KBM-7 (cell line): ENCODE data around the gene RRAGD.
A peak's percentile ranks its signal among the peaks of the same experiment; 100 is the strongest.

Source experiments
- DNase-seq: peaks from one replicate; pipeline ENCODE4 v3.0.0-alpha.2; 2015
- in situ Hi-C: fragments of 300-500 bp; cut with MboI; formaldehyde crosslinking; loops from 2 replicates; pipeline ENCODE4 v1.14.3; 2020; ENCODE audit warnings: low sequenced_read_pairs, low pct_unique_long_range_greater_than_20kb, mixed read lengths

The RRAGD gene, protein sequence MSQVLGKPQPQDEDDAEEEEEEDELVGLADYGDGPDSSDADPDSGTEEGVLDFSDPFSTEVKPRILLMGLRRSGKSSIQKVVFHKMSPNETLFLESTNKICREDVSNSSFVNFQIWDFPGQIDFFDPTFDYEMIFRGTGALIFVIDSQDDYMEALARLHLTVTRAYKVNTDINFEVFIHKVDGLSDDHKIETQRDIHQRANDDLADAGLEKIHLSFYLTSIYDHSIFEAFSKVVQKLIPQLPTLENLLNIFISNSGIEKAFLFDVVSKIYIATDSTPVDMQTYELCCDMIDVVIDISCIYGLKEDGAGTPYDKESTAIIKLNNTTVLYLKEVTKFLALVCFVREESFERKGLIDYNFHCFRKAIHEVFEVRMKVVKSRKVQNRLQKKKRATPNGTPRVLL

DNA sequence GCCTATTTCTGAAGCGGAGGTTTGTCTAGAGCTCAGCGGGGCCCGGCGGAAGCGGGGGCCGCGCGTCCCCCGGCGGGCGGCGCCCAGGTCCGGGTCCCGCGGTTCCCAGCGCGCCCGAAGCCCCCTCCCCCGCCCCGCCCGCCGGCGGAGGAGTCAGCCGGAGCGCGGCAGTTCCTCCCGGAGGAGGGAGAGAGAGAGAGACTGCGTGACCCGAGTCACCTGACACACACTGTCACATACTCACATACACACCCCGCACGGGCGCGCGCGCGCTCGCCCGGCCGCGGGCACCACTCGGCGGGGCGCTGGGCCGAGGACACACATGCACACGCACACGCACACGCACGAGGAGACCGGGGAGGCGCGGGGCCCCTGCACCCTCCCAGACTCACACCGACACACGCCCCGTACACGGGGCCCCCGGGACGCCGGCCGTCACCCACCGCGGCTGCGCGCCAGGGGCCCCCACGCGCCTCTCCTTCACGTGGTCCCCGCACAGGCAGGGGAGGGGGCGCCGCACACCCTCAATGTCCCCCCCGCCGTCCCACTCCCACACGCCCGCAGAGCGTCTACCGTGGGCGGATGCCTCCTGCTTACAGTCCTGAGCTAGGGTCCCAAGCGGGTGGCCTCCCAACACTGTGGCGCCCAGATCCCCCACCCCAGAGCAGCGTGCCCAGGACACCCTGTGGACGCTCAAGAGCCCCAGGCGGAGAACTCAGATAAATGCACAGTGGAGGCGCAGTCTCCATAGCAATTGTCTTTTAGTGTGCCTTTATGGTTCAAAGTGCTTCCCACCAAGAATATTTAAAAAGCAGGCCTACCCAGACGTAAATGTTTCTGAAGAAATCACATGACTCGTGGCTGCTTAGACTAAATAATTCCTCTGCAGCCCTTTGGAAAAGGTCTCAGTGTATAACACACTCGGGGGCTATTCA lies at the start of gene RRAGD:
Gene RRAGD, minus strand, starts transcription at position 203 of the 935 bp plus-strand sequence. CDS start 280 bp downstream, outside the sequence.
- DNase-seq = peak; percentile 89
- in situ Hi-C loops = no loop called here

DNA sequence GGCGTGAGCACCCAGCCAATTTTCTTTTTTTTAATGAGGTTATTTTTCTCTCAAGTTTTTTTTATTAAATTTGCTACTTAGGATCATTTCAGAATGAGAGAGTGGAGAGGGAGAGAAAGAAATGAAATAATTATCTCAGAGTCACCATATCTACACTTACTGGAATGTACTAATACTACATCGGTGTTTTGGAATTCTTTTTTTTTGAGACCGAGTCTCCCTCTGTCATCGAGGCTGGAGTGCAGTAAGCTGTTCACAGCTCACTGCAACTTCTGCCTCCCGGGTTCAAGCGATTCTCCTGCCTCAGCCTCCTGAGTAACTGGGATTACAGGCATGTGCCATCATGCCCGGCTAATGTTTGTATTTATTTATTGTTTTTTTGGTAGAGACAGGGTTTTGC lies 48.6 kb upstream of the RRAGD start:
- DNase-seq = no peak
- in situ Hi-C loops = no loop called here

DNA sequence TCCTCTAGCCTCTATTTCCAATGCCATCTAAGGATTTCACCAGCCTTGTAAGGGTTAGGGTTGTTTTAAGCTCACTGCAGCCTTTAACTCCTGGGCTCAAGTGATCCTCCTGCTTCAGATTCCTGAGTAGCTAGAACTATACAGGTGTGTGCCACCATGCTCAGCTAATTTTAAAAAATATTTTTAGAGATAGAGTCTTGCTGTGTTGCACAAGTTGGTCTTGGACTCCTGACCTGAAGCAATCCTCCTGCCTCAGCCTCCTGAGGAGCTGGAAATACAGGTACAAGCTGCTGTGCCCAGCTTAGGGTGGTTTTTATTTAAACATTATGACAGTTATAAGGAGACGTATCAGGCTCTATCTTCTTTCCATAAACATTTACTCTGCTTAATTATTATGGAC lies 47.4 kb upstream of the RRAGD start:
- in situ Hi-C loops = no loop called here
- DNase-seq = no peak

DNA sequence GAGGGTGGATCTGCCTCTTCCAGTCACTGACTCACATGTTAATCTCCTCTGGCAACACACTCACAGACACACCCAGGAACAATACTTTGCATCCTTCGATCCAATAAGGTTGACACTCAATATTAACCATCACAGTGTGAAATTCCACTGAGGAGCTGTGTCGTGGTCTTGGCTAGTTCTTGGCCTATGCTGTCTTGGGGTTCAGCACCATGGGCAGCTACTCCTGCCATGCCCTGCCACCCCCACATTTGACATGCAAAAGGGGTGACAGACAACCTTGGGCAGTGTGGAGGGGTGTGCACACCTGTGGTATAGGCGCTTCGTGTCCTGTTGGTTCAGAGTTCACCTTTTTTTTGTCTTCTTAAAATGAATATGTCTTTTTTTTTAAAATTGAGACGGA lies 46.6 kb upstream of the RRAGD start:
- in situ Hi-C loops = no loop called here
- DNase-seq = no peak

DNA sequence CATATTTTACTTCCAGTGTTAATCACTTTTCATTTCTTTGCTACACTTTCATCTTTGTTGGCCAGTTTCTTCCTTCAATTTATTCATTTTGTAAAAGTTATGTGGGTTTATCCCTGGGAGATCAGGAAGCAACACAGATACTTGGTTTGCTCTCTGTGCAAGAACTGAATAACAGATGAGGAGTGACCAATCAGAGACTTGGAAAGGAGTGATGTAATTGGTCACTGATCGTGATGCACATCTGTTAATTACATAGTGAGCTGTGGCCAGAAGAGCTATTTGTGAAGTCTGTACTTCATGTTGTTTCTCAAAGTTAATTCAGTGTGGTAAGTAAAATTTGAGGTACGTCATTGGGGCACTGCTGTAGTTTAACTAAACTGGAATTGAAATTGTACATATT lies 42.2 kb upstream of the RRAGD start:
- no peak for DNase-seq
- in situ Hi-C loops = no loop called here

DNA sequence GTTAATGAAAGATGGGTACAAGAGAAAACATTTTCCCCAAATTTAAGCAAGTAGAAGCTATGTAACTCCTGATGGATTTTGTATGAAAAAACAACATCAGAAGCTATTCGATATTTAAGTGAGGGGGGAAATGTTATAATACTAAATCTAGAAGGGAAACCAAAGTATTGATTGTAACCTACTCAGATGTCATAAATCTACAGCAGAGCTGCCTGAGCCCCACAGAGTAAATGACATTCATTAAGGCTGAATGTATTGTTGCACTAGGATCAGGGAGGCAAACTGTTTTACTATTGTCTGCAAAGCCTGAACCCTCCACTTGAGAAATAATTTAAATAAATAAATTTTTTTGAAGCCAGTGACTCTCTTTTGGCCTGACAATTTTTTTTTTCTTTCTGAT lies 40.2 kb upstream of the RRAGD start:
- DNase-seq = no peak
- in situ Hi-C loops = no loop called here

DNA sequence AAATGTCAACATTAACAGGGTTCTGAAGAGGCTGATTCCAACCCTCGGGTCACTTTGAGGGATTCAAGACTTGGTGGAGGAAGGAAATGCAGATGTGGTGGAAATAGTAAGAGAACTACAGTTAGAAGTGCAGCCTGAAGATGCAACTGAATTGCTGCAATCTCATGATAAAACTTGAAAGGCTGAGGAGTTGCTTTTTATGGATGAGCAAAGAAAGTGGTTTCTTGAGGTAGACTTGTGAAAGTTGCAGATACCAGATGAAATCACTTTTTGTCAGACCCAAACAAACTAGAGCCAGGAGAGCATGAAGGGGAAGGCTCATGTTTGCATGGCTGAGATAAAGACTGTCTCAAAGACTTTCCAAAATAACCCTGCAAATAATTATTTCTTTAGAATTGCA lies 37.1 kb upstream of the RRAGD start:
- DNase-seq = no peak
- in situ Hi-C loops = loop anchor here (25.0 kb wide), 1 partner anchor 163 kb away; no protein-coding TSS in a partner anchor

DNA sequence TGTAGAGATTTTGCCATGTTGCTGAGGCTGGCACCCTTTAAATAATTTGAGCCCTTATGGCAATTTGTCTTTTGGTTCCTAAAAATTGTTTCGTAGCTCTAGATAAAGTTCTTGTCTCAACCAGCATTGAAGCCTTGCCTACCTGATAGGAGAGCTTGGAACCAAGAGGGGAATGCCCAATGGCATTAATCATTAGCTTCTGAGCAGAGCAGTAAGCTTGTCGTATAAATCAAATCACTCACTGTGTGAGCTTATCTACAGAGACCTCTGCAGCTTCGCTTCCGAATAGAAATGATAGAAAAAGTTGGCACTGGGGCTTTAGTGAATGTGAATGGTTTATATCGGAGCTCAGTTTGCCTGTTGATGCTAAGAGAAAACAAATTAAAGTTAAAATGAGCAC lies 31.6 kb upstream of the RRAGD start:
- in situ Hi-C loops = loop anchor here (25.0 kb wide), 1 partner anchor 169 kb away; no protein-coding TSS in a partner anchor
- no peak for DNase-seq

DNA sequence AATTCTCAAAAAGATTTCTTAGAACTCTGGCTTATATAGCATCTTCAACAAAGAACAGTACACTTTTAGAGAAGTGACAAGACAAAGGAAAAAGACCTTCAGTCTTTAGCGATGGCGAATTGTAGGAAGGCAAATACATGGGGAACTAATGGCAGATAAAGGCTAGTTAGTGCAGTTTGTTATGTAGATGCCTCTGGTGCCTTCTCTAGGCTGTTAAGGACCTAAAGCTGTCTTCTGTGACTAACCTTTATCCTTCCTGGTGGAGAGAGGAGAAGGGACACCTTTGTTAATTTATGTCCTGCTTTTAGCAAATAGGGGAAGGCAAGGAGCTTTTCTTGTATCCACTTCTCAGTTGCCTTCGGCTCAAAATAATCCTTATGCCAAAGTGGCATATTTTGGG lies 28.1 kb upstream of the RRAGD start:
- DNase-seq = no peak
- in situ Hi-C loops = loop anchor here (25.0 kb wide), 1 partner anchor 172 kb away; no protein-coding TSS in a partner anchor

DNA sequence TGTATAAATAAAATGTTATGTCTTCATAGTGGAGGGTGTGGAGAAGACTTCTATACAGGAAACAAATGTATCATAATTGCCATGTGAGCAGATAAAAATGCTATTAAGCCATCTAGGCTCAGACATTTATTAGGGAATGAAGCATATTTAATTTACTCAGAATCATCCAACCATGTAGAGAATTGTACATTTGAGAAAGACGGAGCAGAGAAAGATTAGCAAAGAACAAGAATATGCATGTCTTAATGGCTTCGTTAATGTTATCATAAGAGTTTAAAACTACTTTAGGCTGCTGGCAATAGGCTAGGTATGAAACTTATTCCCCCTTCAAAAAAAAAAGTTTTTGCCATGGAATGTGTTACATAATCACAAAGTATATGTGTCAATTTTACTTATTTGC lies 26.9 kb upstream of the RRAGD start:
- in situ Hi-C loops = loop anchor here (25.0 kb wide), 1 partner anchor 173 kb away; no protein-coding TSS in a partner anchor
- no peak for DNase-seq

DNA sequence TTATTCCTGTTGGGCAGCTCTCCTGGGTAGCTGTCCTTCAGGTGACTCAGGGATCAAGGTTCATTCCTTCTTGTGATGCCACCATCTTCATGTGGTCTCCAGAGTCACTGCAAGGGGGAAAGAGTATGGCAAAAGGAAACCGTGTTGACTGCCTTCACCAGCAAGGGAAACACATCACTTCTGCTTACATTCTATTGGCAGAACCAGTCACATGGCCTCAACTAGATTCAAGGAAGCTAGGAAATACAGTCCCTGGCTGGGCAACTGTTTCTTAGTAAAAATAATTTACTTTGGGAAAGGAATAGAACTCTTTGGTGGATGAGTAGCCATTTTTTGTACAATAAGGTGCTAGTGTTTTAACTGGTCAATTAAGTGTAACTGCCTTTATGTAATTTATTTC lies 26.2 kb upstream of the RRAGD start:
- in situ Hi-C loops = loop anchor here (25.0 kb wide), 1 partner anchor 174 kb away; no protein-coding TSS in a partner anchor

DNA sequence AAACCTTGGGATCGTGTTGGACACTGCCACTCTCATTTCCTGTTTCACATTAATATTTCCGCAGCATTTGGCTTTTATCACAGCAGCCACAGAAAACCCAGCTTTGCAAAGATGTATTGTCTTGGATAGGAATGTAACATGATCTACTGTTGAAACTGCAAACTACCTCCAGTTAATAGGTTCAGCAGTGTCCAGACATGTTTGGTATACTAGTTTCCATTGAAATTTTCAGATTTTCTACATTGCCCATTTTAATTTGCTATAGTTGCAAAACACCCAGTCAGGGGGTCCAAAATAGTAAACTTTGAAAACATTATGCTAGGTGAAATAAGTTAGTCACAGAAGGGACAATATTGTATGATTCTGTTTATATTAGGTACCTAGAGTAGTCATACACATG lies 24.2 kb upstream of the RRAGD start:
- in situ Hi-C loops = loop anchor here (25.0 kb wide), 1 partner anchor 176 kb away; no protein-coding TSS in a partner anchor
- DNase-seq = peak; percentile 20

More for the DNA sequence above, 26.2 kb upstream of the RRAGD start:
- no peak for DNase-seq

DNA sequence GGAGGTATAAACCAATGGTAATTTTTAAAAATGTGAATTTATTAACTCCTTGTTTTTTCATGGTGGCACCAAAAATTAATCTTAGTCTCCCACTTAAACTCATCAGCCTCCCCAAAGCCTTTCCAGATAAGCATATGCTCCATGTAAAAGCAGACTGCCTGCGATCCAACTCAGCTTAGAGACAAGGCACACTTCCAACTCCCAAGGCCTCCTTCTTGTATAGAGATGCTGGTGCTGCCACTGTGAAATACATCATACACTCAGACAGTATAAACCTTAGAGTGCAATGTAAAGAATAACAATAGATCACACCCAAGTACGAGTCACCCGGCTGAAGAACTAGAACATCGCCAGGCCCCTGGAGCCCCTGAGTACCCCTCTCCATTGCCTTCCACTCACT lies 22.9 kb upstream of the RRAGD start:
- in situ Hi-C loops = loop anchor here (25.0 kb wide), 1 partner anchor 177 kb away; no protein-coding TSS in a partner anchor
- no peak for DNase-seq

DNA sequence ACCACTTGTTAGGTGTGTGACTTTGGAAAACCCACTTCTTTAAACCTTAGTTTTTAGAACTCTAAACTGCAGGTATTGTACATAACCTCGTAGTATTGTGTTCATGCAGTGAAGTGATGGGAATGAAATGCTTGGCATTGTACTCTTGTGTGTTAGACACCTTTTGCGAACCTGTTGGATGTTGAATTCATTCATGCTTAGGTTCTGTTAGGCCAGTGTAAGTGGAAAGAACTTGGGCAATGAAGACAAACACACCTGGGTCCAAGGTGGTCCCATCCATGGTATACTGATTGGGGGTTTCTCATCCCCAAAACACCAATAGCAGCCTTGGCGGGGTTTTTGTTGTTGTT lies 22.1 kb upstream of the RRAGD start:
- in situ Hi-C loops = loop anchor here (25.0 kb wide), 1 partner anchor 178 kb away; no protein-coding TSS in a partner anchor
- DNase-seq = no peak

DNA sequence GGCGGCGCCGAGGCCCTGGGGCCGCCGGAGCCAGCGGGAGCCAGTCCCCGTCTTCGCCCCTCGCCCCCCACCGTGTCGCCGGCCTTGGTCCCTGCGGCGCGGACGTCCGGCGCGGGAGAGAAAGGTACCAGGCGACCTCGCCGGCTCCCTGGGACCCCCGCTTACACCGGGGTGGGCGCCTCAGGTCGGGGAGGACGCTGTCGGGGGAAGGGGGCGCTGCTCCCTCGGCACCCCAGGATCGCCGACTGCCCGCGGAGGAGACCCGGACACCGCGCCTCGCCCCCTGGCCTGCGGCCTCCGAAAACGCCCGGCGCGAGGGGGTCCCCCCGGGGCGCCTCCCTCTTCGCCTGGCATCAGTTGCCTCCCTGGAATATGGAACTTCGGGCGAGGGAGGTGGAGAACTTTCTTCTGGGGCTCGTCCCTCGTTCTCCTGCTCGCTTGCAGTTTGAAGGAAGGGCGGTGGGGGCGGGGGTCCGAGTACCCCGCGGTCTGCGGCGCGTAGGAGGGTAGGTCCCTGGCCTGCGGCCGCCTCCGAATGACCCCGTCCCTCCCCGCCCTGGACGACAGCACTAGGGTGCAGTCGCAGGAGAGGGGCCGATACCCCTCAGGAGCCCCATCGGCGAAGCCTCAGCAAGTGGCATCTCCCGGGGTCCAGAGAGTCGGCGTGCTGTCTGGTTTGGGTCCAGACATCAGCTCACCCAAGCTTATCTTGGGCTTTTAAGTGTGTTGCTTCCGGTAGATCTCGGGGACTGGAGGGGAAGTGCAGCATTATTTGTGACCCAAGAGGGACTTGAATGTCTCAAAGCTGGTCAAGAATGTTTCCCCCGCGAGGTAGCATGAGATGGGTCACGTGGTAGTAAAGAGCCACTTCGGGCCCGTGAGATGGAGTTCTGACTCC lies 21.4 kb upstream of the RRAGD start:
- peak; percentile 66 for DNase-seq
- in situ Hi-C loops = loop anchor here (25.0 kb wide), 1 partner anchor 179 kb away; no protein-coding TSS in a partner anchor

DNA sequence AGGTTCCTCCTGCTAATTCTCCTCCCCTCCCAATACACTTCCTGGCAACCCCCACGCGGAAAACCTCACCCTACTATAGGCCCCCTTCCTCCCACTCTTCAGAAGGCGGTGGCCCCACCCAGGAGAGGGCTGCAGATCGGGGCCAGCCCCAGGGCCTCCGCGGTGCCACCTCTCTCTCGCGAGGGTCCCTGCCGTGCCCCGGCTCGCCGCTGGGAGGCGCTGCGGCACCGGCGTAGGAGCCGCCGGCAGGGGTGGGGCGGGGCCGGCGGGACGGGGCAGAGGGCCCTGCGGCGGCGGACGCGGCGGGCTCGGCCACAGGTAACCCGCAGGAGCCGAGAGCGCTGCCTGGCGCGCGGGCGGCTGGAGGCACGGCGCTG lies 20.8 kb upstream of the RRAGD start, which contains the start of gene ANKRD6:
Gene ANKRD6, plus strand, starts transcription at position 278 of the 377 bp plus-strand sequence. CDS start 133,825 bp downstream, outside the sequence.
- in situ Hi-C loops = loop anchor here (25.0 kb wide), 1 partner anchor 179 kb away; no protein-coding TSS in a partner anchor
- peak; percentile 80 for DNase-seq

DNA sequence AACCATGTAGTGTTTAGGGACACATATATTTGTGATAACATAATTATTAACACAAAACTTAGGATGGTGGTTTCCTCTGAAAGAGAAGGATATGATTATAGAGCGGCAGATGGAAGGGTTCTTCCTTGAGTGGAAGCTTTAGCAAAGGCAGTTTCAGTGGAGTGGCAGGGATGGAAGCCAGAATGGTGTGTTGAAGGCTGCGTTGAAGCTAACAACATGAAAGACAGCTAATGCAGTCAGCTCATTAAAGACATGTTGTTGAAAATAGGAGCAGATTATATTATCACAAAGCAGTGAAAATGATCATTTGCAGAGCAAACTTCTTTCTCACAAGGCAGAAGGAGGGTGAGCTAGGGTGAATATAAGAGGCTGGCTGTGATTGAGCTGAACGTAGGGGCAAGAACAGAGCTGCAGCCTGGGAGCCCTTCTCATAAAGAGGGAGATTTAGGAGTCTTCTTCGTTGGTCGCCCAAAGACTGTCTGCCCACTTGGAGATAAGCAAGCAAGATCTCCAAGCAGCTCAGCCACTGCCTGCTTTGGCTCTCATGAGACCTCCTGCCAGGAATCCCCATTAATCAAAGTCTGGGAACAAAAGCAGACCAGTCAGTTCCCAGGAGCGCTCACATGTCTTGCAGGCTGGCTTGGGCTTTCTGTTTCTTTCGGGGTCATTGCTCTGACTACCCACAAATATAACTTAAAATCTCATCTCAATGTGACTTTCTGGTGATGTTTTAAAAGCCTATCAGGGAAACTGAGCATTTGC lies 18.3 kb upstream of the RRAGD start:
- DNase-seq = no peak
- in situ Hi-C loops = loop anchor here (25.0 kb wide), 1 partner anchor 182 kb away; no protein-coding TSS in a partner anchor

DNA sequence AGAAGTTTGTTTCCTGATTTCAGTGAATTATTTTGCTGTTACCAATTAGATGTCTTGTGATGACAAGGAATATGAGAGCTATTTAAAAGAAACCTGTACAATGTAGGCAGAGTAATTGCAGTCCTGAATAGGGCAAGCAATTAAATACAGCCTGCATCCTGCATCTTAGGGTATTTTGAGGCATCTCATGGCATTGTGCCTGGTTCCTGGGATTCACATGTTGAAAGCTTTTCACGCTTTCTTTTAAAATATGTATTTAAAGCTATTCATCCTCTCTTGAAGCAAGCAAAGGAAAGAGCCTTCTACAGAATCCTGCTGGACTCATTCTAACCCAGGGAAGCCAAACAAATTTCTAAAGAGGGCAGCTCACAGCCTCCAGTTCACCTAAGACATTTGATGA lies 4.7 kb upstream of the RRAGD start:
- no peak for DNase-seq
- in situ Hi-C loops = no loop called here
